Liver (tissue), 9 donors: ENCODE results near the gene SMG5. TPM values are rescaled to one million over a fixed set of nuclear protein-coding genes. Genes with fewer than 3 reads are reported as not detected.

Experiments
- DNase-seq: peaks from one replicate; pipeline ENCODE4 v3.0.0-alpha.2; 2017; ENCODE audit warnings: low spot score
- H3K27ac ChIP-seq, 2 donors: one replicate each; pipeline ENCODE4 v1.7.0; 2013; ENCODE audit warnings: inconsistent platforms in 2 of 2, low read length in 2 of 2, control low read depth in 1 of 2, low read depth in 1 of 2, mild to moderate bottlenecking in 1 of 2
- H3K27me3 ChIP-seq, 4 donors: one replicate each; pipeline versions ENCODE4 v1.6.1 to v1.7.0; 2013; ENCODE audit warnings: low read length in 3 of 4, inconsistent platforms in 1 of 4, mild to moderate bottlenecking in 1 of 4, moderate library complexity in 1 of 4; ENCODE audit not compliant: control insufficient read depth in 4 of 4, insufficient read depth in 4 of 4
- H3K36me3 ChIP-seq, 4 donors: one replicate each; pipeline versions ENCODE4 v1.6.1 to v1.7.0; 2013; ENCODE audit warnings: low read length in 3 of 4, mild to moderate bottlenecking in 3 of 4, low read depth in 1 of 4, moderate library complexity in 1 of 4; ENCODE audit not compliant: control insufficient read depth in 4 of 4, insufficient read depth in 3 of 4
- H3K4me1 ChIP-seq, 4 donors: one replicate each; pipeline versions ENCODE4 v1.6.1 to v1.7.0; 2013; ENCODE audit warnings: low read length in 3 of 4, mild to moderate bottlenecking in 3 of 4, moderate library complexity in 1 of 4; ENCODE audit not compliant: control insufficient read depth in 4 of 4, insufficient read depth in 4 of 4
- H3K4me3 ChIP-seq, 3 donors: one replicate each; pipeline versions ENCODE4 v1.6.1 to v1.7.0; 2013; ENCODE audit warnings: low read length in 3 of 3, control low read depth in 1 of 3, low read depth in 1 of 3, mild to moderate bottlenecking in 1 of 3
- H3K9ac ChIP-seq, 2 donors: one replicate each; pipeline ENCODE4 v1.7.0; 2013; ENCODE audit warnings: low read length in 2 of 2, mild to moderate bottlenecking in 2 of 2, moderate library complexity in 2 of 2, control low read depth in 1 of 2, low read depth in 1 of 2
- H3K9me3 ChIP-seq, 4 donors: one replicate each; pipeline versions ENCODE4 v1.6.1 to v1.7.0; 2013; ENCODE audit warnings: low read length in 3 of 4; ENCODE audit not compliant: control insufficient read depth in 4 of 4
- ATF3 ChIP-seq: IDR thresholded peaks from 2 replicates; pipeline ENCODE4 v1.6.1; 2016; ENCODE audit warnings: antibody characterized with exemption
- CTCF ChIP-seq: fragments of 150-350 bp; IDR thresholded peaks from 2 replicates; pipeline ENCODE4 v1.5.1; 2017; ENCODE audit warnings: improper control_type of control experiment, low read depth, low read length; ENCODE audit not compliant: missing input control
- EGR1 ChIP-seq, 2 donors: IDR thresholded peaks; 2 replicates each; pipeline ENCODE4 v1.6.1; 2016 to 2018; ENCODE audit warnings: antibody characterized with exemption in 2 of 2, low read depth in 2 of 2
- FOXA1 ChIP-seq: IDR thresholded peaks from 2 replicates; pipeline ENCODE4 v1.6.1; 2016; ENCODE audit warnings: antibody characterized with exemption
- FOXA2 ChIP-seq: IDR thresholded peaks from 2 replicates; pipeline ENCODE4 v1.6.1; 2016; ENCODE audit warnings: antibody characterized with exemption
- HNF4A ChIP-seq, 2 donors: conservative IDR thresholded peaks; 2 replicates each; pipeline ENCODE4 v1.6.1; 2016; ENCODE audit warnings: antibody characterized with exemption in 2 of 2, mild to moderate bottlenecking in 2 of 2
- NR2F2 ChIP-seq: IDR thresholded peaks from 2 replicates; pipeline ENCODE4 v1.6.1; 2016; ENCODE audit warnings: antibody characterized with exemption
- REST ChIP-seq: IDR thresholded peaks from 2 replicates; pipeline ENCODE4 v1.6.1; 2016; ENCODE audit warnings: antibody characterized with exemption, mild to moderate bottlenecking
- RXRA ChIP-seq, 2 donors: IDR thresholded peaks; 2 replicates each; pipeline ENCODE4 v1.6.1; 2017 to 2018; ENCODE audit warnings: antibody characterized with exemption in 2 of 2, mild to moderate bottlenecking in 1 of 2
- TAF1 ChIP-seq: conservative IDR thresholded peaks from 2 replicates; pipeline ENCODE4 v1.6.1; 2016; ENCODE audit warnings: antibody characterized with exemption, mild to moderate bottlenecking
- YY1 ChIP-seq: IDR thresholded peaks from 2 replicates; pipeline ENCODE4 v1.6.1; 2016; ENCODE audit warnings: antibody characterized with exemption, mild to moderate bottlenecking
- ZBTB33 ChIP-seq: IDR thresholded peaks from 2 replicates; pipeline ENCODE4 v1.6.1; 2016; ENCODE audit warnings: antibody characterized with exemption
- WGBS: extraction: QIAGEN DNeasy Blood & Tissue Kit; methylation state at CpG from one replicate; pipeline ENCODE4 v1.1.7; 2013; 5-methylcytosine and 5-hydroxymethylcytosine counted together
- polyA plus RNA-seq, 2 donors: library from polyadenylated mRNA; stranded (reverse) in 1 of 2; unstranded in 1 of 2; fragments of 200-250 nt in 1 of 2; fragments of >200 nt in 1 of 2; fragmentation: Nextera tagmentation in 1 of 2; extraction: Ambion mirVana in 1 of 2; gene quantifications; one replicate each; pipeline versions ENCODE4 v1.2.1 to v1.2.3, GENCODE V29; 2013 to 2015
- total RNA-seq, 2 donors: library from RNA; depleted of rRNA; stranded (reverse); fragments of >200 nt; gene quantifications; one replicate each; pipeline ENCODE4 v1.2.3, GENCODE V29; 2014
- donor health status: healthy.
- donor health status: healthy.
- donor health status: healthy.
- donor health status: healthy.
- donor health status: healthy.

SMG5 gene
- total and polyA plus RNA-seq, 4 donors = 22.9 to 59.1 (median 35.7) TPM

- TF ChIP-seq EGR1 (IDR thresholded peaks at IDR 0.05; ENCODE audit: low read depth in 2 of 2) = no peak
- TF ChIP-seq CTCF = no peak
- TF ChIP-seq ATF3 = no peak
- peaks cover 4 to 12% (median 8%) of the 10 kb centered on the region in 4 donors for H3K4me1 ChIP-seq
- no peaks in the 10 kb centered on the region for H3K27me3 ChIP-seq
- no peak within 1 kb of the TSS for H3K4me3 ChIP-seq
- H3K36me3 ChIP-seq = peaks cover 2 to 33% (median 20%) of the 10 kb centered on the region in 4 donors
- WGBS = 88% methylated on average over 14 of the region's 14 CpGs
- no peak within 1 kb of the TSS for H3K27ac ChIP-seq
- no peak for DNase-seq
- no peak within 1 kb of the TSS for H3K9ac ChIP-seq
- H3K9me3 ChIP-seq = no peaks in the 10 kb centered on the region
Measured at GRCh38 chr1:156241926-156242325, 40.7 kb downstream of the SMG5 start, which contains the start of gene BGLAP. TSS of gene BGLAP (plus strand) at chr1:156242184. CDS start at chr1:156242232, 48 bp downstream.

- no peaks in the 10 kb centered on the region for H3K27me3 ChIP-seq
- no peak overlapping the region for H3K9ac ChIP-seq
- TF ChIP-seq FOXA1 (no peak), NR2F2 (no peak), ATF3 (no peak), RXRA (IDR thresholded peaks at IDR 0.05) (no peak), YY1 (no peak), ZBTB33 (no peak), REST (no peak), FOXA2 (no peak), HNF4A (conservative IDR thresholded peaks at IDR 0.05) (no peak), EGR1 (IDR thresholded peaks at IDR 0.05; ENCODE audit: low read depth in 2 of 2) (no peak), TAF1 (no peak)
- peaks cover 2 to 39% (median 25%) of the 10 kb centered on the region in 4 donors for H3K36me3 ChIP-seq
- H3K9me3 ChIP-seq = no peaks in the 10 kb centered on the region
- no peak overlapping the region for H3K27ac ChIP-seq
- H3K4me1 ChIP-seq = peaks cover 4 to 12% (median 8%) of the 10 kb centered on the region in 4 donors
- H3K4me3 ChIP-seq = no peak overlapping the region
- no peak for DNase-seq
- 76% methylated on average over 15 of the region's 15 CpGs for WGBS
Measured at GRCh38 chr1:156241311-156241811, 41.3 kb downstream of the SMG5 start.
